Thoracic aorta (tissue), 2 donors: ENCODE data around the gene HIVEP2. TPM values are rescaled to one million over a fixed set of nuclear protein-coding genes. Genes with fewer than 3 reads are reported as not detected.

Experiments used
- ATAC-seq: fragments of 150-250 bp; one replicate; pipeline ENCODE4 v1.8.0; 2017; ENCODE audit warnings: low read depth; ENCODE audit not compliant: insufficient number of reproducible peaks, low FRiP score
- DNase-seq: peaks from one replicate; pipeline ENCODE4 v3.0.0-alpha.2; 2020; ENCODE audit warnings: low spot score
- H3K27ac ChIP-seq, 2 donors: fragments of 200-600 bp; sonication (generic); 1 replicate in 1 of 2; 2 replicates in 1 of 2; pipeline ENCODE4 v1.5.1; 2016; ENCODE audit warnings: mild to moderate bottlenecking in 2 of 2, moderate library complexity in 2 of 2
- H3K27me3 ChIP-seq: fragments of 200-600 bp; sonication (generic); replicated peaks from 2 replicates; pipeline ENCODE4 v1.6.0; 2016; ENCODE audit warnings: mild to moderate bottlenecking; ENCODE audit not compliant: insufficient read depth
- H3K36me3 ChIP-seq: fragments of 200-600 bp; sonication (generic); one replicate; pipeline ENCODE4 v1.5.1; 2016
- H3K4me1 ChIP-seq, 2 donors: fragments of 200-600 bp; sonication (generic); 1 replicate in 1 of 2; 2 replicates in 1 of 2; pipeline versions ENCODE4 v1.5.1 to v1.6.0; 2016; ENCODE audit warnings: low read depth in 2 of 2, mild to moderate bottlenecking in 1 of 2; ENCODE audit not compliant: control insufficient read depth in 1 of 2
- H3K4me3 ChIP-seq: fragments of 200-600 bp; sonication (generic); 2 replicates; pipeline ENCODE4 v1.5.1; 2016; ENCODE audit warnings: mild to moderate bottlenecking
- H3K9me3 ChIP-seq: fragments of 200-600 bp; sonication (generic); 2 replicates; pipeline ENCODE4 v1.5.1; 2016
- total RNA-seq, 2 donors: library from RNA; depleted of rRNA; stranded (reverse); fragments of >200 nt; gene quantifications; one replicate each; pipeline versions ENCODE4 v1.1.0 to v1.2.3, GENCODE V29; 2016
- TF ChIP-seq, protein P1 (sequence below): fragments of 200-600 bp; sonication (generic); IDR thresholded peaks from one replicate; pipeline ENCODE4 v1.5.1; 2019; ENCODE audit warnings: antibody characterized with exemption

HIVEP2 gene
- total RNA-seq, 2 donors from 2014 or later, result 32.9 to 51.7 TPM

DNA sequence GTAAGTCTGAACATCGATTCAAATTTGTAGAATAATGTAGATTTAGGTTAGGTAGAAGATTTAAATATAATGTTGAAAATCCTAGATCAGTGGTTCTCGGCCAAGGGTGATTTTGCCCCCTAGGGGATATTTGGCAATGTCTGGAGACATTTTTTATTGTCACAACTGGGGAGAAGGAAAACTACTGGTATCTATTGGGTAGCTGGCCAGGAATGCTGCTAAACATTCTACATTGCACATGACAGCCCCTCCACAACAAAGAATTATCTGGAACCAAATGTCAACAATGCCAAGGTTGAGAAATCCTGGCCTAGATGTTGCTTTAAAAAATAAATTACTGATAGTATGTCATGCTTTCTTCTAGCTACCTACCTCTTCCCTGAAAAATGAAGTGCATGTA is 76.1 kb downstream of the HIVEP2 start:
- Histone ChIP-seq H3K9me3 (no peaks in the 10 kb centered on the region), H3K36me3 (no peaks in the 10 kb centered on the region), H3K27ac (no peak overlapping the region), H3K27me3 (no peaks in the 10 kb centered on the region), H3K4me3 (no peak overlapping the region), H3K4me1 (peaks cover 38% of the 10 kb centered on the region in 2 donors)
- TF ChIP-seq, protein P1, sequence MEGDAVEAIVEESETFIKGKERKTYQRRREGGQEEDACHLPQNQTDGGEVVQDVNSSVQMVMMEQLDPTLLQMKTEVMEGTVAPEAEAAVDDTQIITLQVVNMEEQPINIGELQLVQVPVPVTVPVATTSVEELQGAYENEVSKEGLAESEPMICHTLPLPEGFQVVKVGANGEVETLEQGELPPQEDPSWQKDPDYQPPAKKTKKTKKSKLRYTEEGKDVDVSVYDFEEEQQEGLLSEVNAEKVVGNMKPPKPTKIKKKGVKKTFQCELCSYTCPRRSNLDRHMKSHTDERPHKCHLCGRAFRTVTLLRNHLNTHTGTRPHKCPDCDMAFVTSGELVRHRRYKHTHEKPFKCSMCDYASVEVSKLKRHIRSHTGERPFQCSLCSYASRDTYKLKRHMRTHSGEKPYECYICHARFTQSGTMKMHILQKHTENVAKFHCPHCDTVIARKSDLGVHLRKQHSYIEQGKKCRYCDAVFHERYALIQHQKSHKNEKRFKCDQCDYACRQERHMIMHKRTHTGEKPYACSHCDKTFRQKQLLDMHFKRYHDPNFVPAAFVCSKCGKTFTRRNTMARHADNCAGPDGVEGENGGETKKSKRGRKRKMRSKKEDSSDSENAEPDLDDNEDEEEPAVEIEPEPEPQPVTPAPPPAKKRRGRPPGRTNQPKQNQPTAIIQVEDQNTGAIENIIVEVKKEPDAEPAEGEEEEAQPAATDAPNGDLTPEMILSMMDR, result no peak
- DNase-seq, result no peak
- ATAC-seq, result no peak

DNA sequence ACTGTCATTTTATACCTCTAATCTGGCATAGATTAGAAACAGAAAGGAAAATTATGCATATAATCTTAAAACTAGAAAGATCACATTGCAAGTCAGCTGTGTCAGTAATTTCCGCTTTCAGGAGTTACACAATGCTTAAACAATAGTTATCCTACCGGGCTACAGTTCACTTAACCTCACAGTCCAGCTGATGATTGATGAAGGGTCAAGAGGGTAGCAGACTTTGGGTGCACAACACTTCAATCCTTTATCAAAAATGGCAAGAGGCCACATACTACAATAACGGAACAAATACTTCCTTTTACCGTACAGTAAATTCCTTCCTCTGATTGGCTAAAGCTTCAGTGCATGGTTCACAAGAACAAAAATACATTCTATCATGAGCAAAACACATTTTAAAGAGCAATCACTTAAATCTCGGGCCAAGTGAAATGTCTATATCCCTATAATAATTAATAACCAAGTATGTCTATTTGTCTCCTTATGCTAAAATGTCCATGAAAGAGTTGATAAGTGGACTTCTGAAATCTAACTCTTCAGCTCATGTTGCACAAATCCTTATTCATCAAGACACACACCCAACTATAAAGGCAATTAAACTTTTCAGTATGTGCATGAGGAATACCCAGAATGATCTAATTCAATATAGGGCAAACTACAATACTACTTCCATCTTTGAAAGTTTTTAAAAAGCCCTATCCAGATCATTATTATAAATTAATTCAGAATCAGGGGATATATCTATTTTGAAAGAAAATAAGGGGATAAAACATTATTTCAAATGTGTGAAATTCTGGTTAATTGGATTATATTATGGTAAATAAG is 76.8 kb downstream of the HIVEP2 start:
- Histone ChIP-seq H3K4me3 (peak overlapping the region; percentile 33), H3K27me3 (no peaks in the 10 kb centered on the region), H3K27ac (no peak overlapping the region), H3K4me1 (peaks cover 36 to 38% of the 10 kb centered on the region in 2 donors), H3K9me3 (no peaks in the 10 kb centered on the region), H3K36me3 (no peaks in the 10 kb centered on the region)
- ATAC-seq (no peak), DNase-seq (no peak)
- TF ChIP-seq, protein P1, result no peak

DNA sequence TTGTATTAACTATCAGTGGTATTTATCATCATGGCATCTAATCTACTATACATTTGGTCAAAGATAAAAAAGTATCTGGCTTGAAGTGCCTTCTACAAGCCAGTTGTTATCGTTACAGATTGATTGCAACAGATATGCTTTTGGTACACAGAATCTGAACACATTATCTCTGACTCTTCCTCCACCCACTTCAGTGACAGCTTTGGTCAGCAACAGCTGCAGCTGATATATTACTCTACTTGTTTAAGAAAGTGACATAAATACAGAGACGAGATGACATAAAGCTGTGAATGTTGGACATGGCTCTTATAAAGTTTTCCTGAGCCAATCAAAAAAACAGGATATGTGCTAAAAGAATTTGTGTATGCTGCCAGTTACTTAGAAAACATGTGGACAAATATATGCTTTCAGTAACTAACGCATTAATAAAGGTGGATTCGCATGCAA is 77.6 kb downstream of the HIVEP2 start:
- Histone ChIP-seq H3K27ac (no peak overlapping the region), H3K4me1 (peaks cover 29 to 32% of the 10 kb centered on the region in 2 donors), H3K9me3 (no peaks in the 10 kb centered on the region), H3K36me3 (no peaks in the 10 kb centered on the region), H3K4me3 (peak overlapping the region; percentile 33), H3K27me3 (no peaks in the 10 kb centered on the region)
- DNase-seq (no peak), ATAC-seq (no peak)
- TF ChIP-seq, protein P1, result no peak

DNA sequence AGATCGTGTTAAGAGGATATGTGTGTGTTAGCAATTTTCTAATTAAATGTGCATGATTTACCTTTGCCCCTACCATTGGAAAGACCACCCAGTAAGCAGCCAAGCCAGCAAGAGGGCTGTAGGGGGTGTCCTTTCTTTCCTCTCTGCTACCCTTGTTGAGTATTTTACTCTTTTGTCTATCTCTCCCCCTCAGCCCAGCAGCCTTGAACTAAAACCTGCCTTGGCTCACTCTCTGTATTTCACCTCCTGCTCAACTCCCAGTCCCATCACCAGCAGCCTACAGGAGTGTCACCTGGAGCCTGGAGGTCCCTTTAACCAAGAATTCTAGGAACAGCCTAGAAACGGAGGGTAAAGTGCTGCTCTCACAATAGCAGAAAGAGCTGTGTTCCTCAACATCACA is 81.0 kb downstream of the HIVEP2 start:
- no peak overlapping the region for H3K4me3 ChIP-seq
- H3K4me1 ChIP-seq, result peaks cover 19 to 21% of the 10 kb centered on the region in 2 donors
- H3K27ac ChIP-seq, result no peak overlapping the region
- TF ChIP-seq, protein P1, result no peak
- DNase-seq (no peak), ATAC-seq (no peak)
- no peaks in the 10 kb centered on the region for H3K27me3 ChIP-seq
- H3K36me3 ChIP-seq, result no peaks in the 10 kb centered on the region
- H3K9me3 ChIP-seq, result no peaks in the 10 kb centered on the region

DNA sequence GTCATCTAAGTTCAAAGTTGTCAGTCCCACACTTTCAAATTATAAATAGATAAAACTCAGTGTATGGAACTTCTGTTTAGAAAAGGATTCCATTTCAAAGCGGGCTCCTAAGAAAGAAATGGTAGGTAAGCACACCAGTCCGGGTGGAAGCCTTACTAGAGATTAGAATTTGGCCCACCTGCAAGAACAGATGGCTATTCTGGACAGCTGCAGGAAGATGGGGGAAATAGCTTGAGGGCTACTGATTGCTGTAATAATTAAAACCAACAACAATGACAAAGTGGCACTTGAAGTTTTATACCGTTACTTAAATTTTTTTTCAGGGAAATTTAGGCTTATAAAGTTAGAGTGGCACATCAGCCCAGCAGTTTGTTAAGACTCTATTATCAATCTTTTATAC is 83.3 kb downstream of the HIVEP2 start:
- Histone ChIP-seq H3K36me3 (no peaks in the 10 kb centered on the region), H3K27ac (no peak overlapping the region), H3K4me3 (no peak overlapping the region), H3K4me1 (peaks cover 0 to 4% of the 10 kb centered on the region in 2 donors), H3K9me3 (no peaks in the 10 kb centered on the region), H3K27me3 (no peaks in the 10 kb centered on the region)
- ATAC-seq (no peak), DNase-seq (no peak)
- TF ChIP-seq, protein P1, result no peak
